NCI-H2196 treated with DMSO at 0.1 percent for 48 hours (cell line): ENCODE data around the gene RHCE.
"Not testable (repeated sequence)": the region's sequence is repeated elsewhere in the genome, so short reads cannot be mapped to it uniquely, and the experiment has no call there.

ENCODE experiments used
- DNase-seq: peaks from one replicate; lab custom pipeline; 2025; ENCODE audit not compliant: unreplicated experiment; lab: John Stamatoyannopoulos, UW

Gene RHCE

GRCh38 chr1:25402947-25403803, 17.4 kb downstream of the RHCE start:
- not testable (repeated sequence) for DNase-seq

GRCh38 chr1:25398079-25398478, 22.5 kb downstream of the RHCE start:
- DNase-seq, result not testable (repeated sequence)

GRCh38 chr1:25397549-25397948, 23.1 kb downstream of the RHCE start:
- not testable (repeated sequence) for DNase-seq

GRCh38 chr1:25392841-25393240, 27.8 kb downstream of the RHCE start:
- DNase-seq, result no peak

GRCh38 chr1:25389721-25390120, 30.9 kb downstream of the RHCE start:
- DNase-seq, result not testable (repeated sequence)

GRCh38 chr1:25388691-25389090, 31.9 kb downstream of the RHCE start:
- DNase-seq, result not testable (repeated sequence)

- not testable (repeated sequence) for DNase-seq
Measured at GRCh38 chr1:25387096-25387495, 33.5 kb downstream of the RHCE start.

GRCh38 chr1:25383875-25384274, 36.8 kb downstream of the RHCE start:
- DNase-seq, result not testable (repeated sequence)

GRCh38 chr1:25383090-25383489, 37.5 kb downstream of the RHCE start:
- DNase-seq, result not testable (repeated sequence)

GRCh38 chr1:25382543-25382942, 38.1 kb downstream of the RHCE start:
- not testable (repeated sequence) for DNase-seq

GRCh38 chr1:25378367-25378766, 42.3 kb downstream of the RHCE start:
- DNase-seq, result not testable (repeated sequence)

- DNase-seq, result not testable (repeated sequence)
Measured at GRCh38 chr1:25371757-25372156, 48.9 kb downstream of the RHCE start.

- not testable (repeated sequence) for DNase-seq
Measured at GRCh38 chr1:25369691-25370271, 50.8 kb downstream of the RHCE start.

- no peak for DNase-seq
Measured at GRCh38 chr1:25369241-25369640, 51.4 kb downstream of the RHCE start.

GRCh38 chr1:25362634-25363559, 57.7 kb downstream of the RHCE start:
- not testable (repeated sequence) for DNase-seq

GRCh38 chr1:25361901-25362300, 58.7 kb downstream of the RHCE start:
- DNase-seq, result no peak

- DNase-seq, result no peak
Measured at GRCh38 chr1:25360596-25361581, 59.7 kb downstream of the RHCE start.

GRCh38 chr1:25356848-25357247, 63.8 kb downstream of the RHCE start:
- no peak for DNase-seq

GRCh38 chr1:25356441-25356840, 64.2 kb downstream of the RHCE start:
- no peak for DNase-seq

- DNase-seq, result no peak
Measured at GRCh38 chr1:25355841-25356395, 64.7 kb downstream of the RHCE start.
